WTC11 (cell line): ENCODE results near the gene CMYA5.

ENCODE experiments used
- CTCF ChIP-seq: fragments of 200-600 bp; IDR thresholded peaks from 2 replicates; pipeline ENCODE4 v1.8.0; 2022; ENCODE audit warnings: antibody characterized with exemption
- ZNF512 ChIP-seq: sonication (generic); formaldehyde crosslinking; IDR thresholded peaks from 2 replicates; pipeline ENCODE4 v1.8.1; 2022; ENCODE audit warnings: missing genetic modification reagents, borderline replicate concordance
- ZNF671 ChIP-seq: fragments of 250-450 bp; sonication (Bioruptor Pico); IDR thresholded peaks from 2 replicates; pipeline ENCODE4 v1.8.0; 2021; ENCODE audit warnings: mild to moderate bottlenecking

DNA sequence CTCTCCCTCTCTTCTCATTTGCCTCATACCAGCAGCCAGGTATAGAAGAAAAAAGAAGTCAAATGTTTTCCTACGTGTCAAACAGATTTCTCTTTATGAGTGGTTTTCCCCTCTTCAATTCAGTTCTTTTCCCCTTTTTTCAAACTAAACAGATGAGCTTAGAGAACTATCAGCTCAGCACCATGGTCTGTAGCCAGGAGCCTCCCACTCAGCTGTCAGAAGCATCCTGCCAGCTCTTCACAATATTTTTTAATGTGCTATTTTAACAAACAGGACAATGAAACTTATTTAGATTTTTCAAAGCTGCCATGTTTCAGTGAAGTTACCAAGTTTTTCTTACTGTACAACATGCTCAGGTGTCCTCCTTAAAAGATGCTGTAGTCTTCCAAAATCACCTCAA, 63.5 kb downstream of the CMYA5 start:
- TF ChIP-seq CTCF = no peak
- TF ChIP-seq ZNF671 (CRISPR knock-in tag) = no peak
- no peak for TF ChIP-seq ZNF512
